K562 (cell line): ENCODE measurements around the gene ZNF337. TPM values are rescaled to one million over a fixed set of nuclear protein-coding genes. Genes with fewer than 3 reads are reported as not detected.

Source experiments
- ATAC-seq: fragments of 200-7000 bp; cut with Tn5 transposase; 3 replicates; pipeline ENCODE4 v1.9.1; 2020; ENCODE audit warnings: moderate library complexity
- BruUV-seq: library from RNA; stranded (reverse); fragments of 400-500 nt; replicated peaks from 2 replicates; lab custom pipeline; 2021; lab: Mats Ljungman, UMichigan
- CTCF ChIA-PET: fragments of 300-600 bp; formaldehyde crosslinking; extraction: SDS; loops from one replicate; lab custom pipeline; 2021; ENCODE audit warnings: low intra/inter-chr PET ratio; lab: Yijun Ruan, JAX
- POLR2A ChIA-PET: fragments of 300-600, 350-650 bp; sonication (Branson Sonifier 250); formaldehyde crosslinking; extraction: SDS; loops from one replicate; lab custom pipeline; 2021; ENCODE audit warnings: antibody characterized with exemption, inconsistent platforms; lab: Yijun Ruan, JAX
- DNase-seq, 4 experiments: peaks; one replicate each; pipeline versions ENCODE4 v3.0.0 to v3.0.0-alpha.2; 2011 to 2018; ENCODE audit warnings: low spot score in 3 of 4, mixed read lengths in 3 of 4; ENCODE audit errors: extremely low read depth in 1 of 4
- FAIRE-seq: peaks from 2 replicates; lab custom pipeline; 2011; peaks lifted over from hg19 to GRCh38; lab: Jason Lieb, UNC
- H2AFZ ChIP-seq: 2 replicates; pipeline ENCODE4 v1.6.0; 2011; ENCODE audit warnings: low read depth, low read length, control low read depth, inconsistent platforms
- H3K27ac ChIP-seq: fragments of 200-600 bp; 3 replicates; pipeline ENCODE4 v1.8.0; 2011; ENCODE audit warnings: low read depth, mild to moderate bottlenecking, control low read depth, inconsistent platforms, low read length, moderate library complexity, mixed read lengths; ENCODE audit errors: extremely low read depth
- H3K27me3 ChIP-seq, 2 experiments: fragments of 300-600 bp in 1 of 2; 2 replicates in 1 of 2; 3 replicates in 1 of 2; pipeline versions ENCODE4 v1.6.0 to v1.8.0; 2011; ENCODE audit warnings: inconsistent platforms in 2 of 2, low read length in 2 of 2, mild to moderate bottlenecking in 1 of 2, mixed read lengths in 1 of 2, moderate library complexity in 1 of 2; ENCODE audit not compliant: control insufficient read depth in 2 of 2, insufficient read depth in 2 of 2
- H3K36me3 ChIP-seq: fragments of 300-600 bp; 3 replicates; pipeline ENCODE4 v1.8.0; 2011; ENCODE audit warnings: mild to moderate bottlenecking, low read length, inconsistent platforms; ENCODE audit not compliant: control insufficient read depth, insufficient read depth
- H3K4me1 ChIP-seq, 2 experiments: fragments of 200-600 bp in 1 of 2; replicated peaks in 1 of 2; 2 replicates in 1 of 2; 3 replicates in 1 of 2; pipeline versions ENCODE4 v1.5.1 to v1.8.0; 2011; ENCODE audit warnings: inconsistent platforms in 2 of 2, low read length in 2 of 2, mild to moderate bottlenecking in 1 of 2, mixed read lengths in 1 of 2, moderate library complexity in 1 of 2; ENCODE audit not compliant: control insufficient read depth in 2 of 2, insufficient read depth in 2 of 2
- H3K4me2 ChIP-seq: 2 replicates; pipeline ENCODE4 v1.6.1; 2011; ENCODE audit warnings: low read length, control low read depth, inconsistent platforms, mixed read lengths; ENCODE audit not compliant: insufficient read depth
- H3K4me3 ChIP-seq: fragments of 200-600 bp; sonication (generic), shearing (Covaris generic); 2 replicates; pipeline ENCODE4 v1.5.1; 2016; ENCODE audit warnings: control low read depth, inconsistent platforms
- H3K79me2 ChIP-seq: fragments of 200-600 bp; 3 replicates; pipeline ENCODE4 v1.8.0; 2011; ENCODE audit warnings: low read length, inconsistent platforms; ENCODE audit not compliant: control insufficient read depth, insufficient read depth
- H3K9ac ChIP-seq, 2 experiments: 2 replicates each; pipeline versions ENCODE4 v1.6.0 to v1.6.1; 2011; ENCODE audit warnings: low read depth in 2 of 2, low read length in 2 of 2, control low read depth in 1 of 2, inconsistent platforms in 1 of 2, mild to moderate bottlenecking in 1 of 2, mixed read lengths in 1 of 2; ENCODE audit not compliant: insufficient read depth in 1 of 2
- H3K9me1 ChIP-seq: one replicate; pipeline ENCODE4 v1.6.0; 2011; ENCODE audit warnings: inconsistent platforms, mild to moderate bottlenecking, low read length, moderate library complexity; ENCODE audit not compliant: control insufficient read depth, insufficient read depth
- H3K9me3 ChIP-seq: replicated peaks from 2 replicates; pipeline ENCODE4 v1.5.1; 2011; ENCODE audit warnings: low read depth, low read length, inconsistent platforms; ENCODE audit not compliant: control insufficient read depth, insufficient read depth
- H4K20me1 ChIP-seq: replicated peaks from 2 replicates; pipeline ENCODE4 v1.6.1; 2011; ENCODE audit warnings: low read length, inconsistent platforms, mixed read lengths; ENCODE audit not compliant: control insufficient read depth, insufficient read depth
- CHD4 ChIP-seq: fragments of 200-600 bp; sonication (generic); IDR thresholded peaks from 3 replicates; pipeline ENCODE4 v1.6.1; 2012; ENCODE audit warnings: low read depth, mild to moderate bottlenecking, mixed read lengths, low read length, inconsistent platforms; ENCODE audit not compliant: insufficient read depth, insufficient replicate concordance, poor library complexity, severe bottlenecking
- ELK1 ChIP-seq: sonication (generic); formaldehyde crosslinking; IDR thresholded peaks from 2 replicates; pipeline ENCODE4 v1.8.1; 2022; ENCODE audit warnings: missing genetic modification reagents
- GATAD2B ChIP-seq: fragments of 450-650 bp; IDR thresholded peaks from 2 replicates; pipeline ENCODE4 v1.6.1; 2017; ENCODE audit warnings: mild to moderate bottlenecking, borderline replicate concordance
- HEY1 ChIP-seq: fragments of 250-450 bp; sonication (Bioruptor Pico); IDR thresholded peaks from 2 replicates; pipeline ENCODE4 v1.5.0; 2020; ENCODE audit warnings: mild to moderate bottlenecking, moderate library complexity, borderline replicate concordance
- LCOR ChIP-seq: sonication (generic); formaldehyde crosslinking; IDR thresholded peaks from 2 replicates; pipeline ENCODE4 v1.8.0; 2022; ENCODE audit warnings: mild to moderate bottlenecking, missing genetic modification reagents
- NR3C1 ChIP-seq: sonication (generic); formaldehyde crosslinking; IDR thresholded peaks from 2 replicates; pipeline ENCODE4 v1.8.1; 2022; ENCODE audit warnings: missing genetic modification reagents
- PPARD ChIP-seq: fragments of 250-450 bp; sonication (Bioruptor Pico); IDR thresholded peaks from 2 replicates; pipeline ENCODE4 v1.8.0; 2022; ENCODE audit warnings: inconsistent platforms, mild to moderate bottlenecking, moderate library complexity
- RBM39 ChIP-seq: fragments of 200-400 bp; formaldehyde crosslinking; optimal IDR thresholded peaks from 2 replicates; pipeline ENCODE3; 2018; ENCODE audit warnings: low read depth, low read length
- YY1 ChIP-seq, 3 experiments: IDR thresholded peaks; 2 replicates each; pipeline ENCODE4 v1.6.1; 2011; ENCODE audit warnings: low read length in 2 of 3, mild to moderate bottlenecking in 2 of 3, moderate library complexity in 2 of 3, borderline replicate concordance in 1 of 3, control low read depth in 1 of 3, low read depth in 1 of 3; ENCODE audit not compliant: insufficient read depth in 3 of 3, insufficient replicate concordance in 2 of 3, control insufficient read depth in 1 of 3, insufficient read length in 1 of 3; ENCODE audit errors: extremely low read depth in 1 of 3
- ZC3H8 ChIP-seq: fragments of 450-650 bp; IDR thresholded peaks from 2 replicates; pipeline ENCODE4 v1.6.1; 2017
- ZNF316 ChIP-seq: fragments of 450-650 bp; IDR thresholded peaks from 2 replicates; pipeline ENCODE4 v1.6.1; 2016
- WGBS: fragments of 100-300 bp; shearing (Covaris generic); methylation state at CpG from one replicate; pipeline ENCODE4 v1.1.6; 2016; ENCODE audit warnings: low coverage, mixed read lengths; ENCODE audit not compliant: insufficient coverage; ENCODE audit errors: missing lambda C conversion rate; 5-methylcytosine and 5-hydroxymethylcytosine counted together
- in situ Hi-C: fragments of 300-500 bp; cut with MboI; formaldehyde crosslinking; loops from 4 replicates; pipeline ENCODE4 v1.15.0; 2018; ENCODE audit warnings: inconsistent platforms, mixed read lengths
- intact Hi-C: fragments of 100-400 bp; cut with micrococcal nuclease; formaldehyde crosslinking; loops from 2 replicates; pipeline ENCODE4 v1.14.2; 2022
- polyA plus RNA-seq, 8 experiments: library from polyadenylated mRNA; depleted of rRNA in 4 of 8; stranded (reverse) in 5 of 8; unstranded in 3 of 8; fragments of >200 nt; fragmentation: Nextera tagmentation in 2 of 8; fragmentation: Illumina TruSeq in 1 of 8; extraction: Ambion mirVana in 2 of 8; extraction: Trizol in 1 of 8; gene quantifications; 2 replicates each; pipeline versions ENCODE4 v1.2.1 to v1.2.3, GENCODE V29; 2011 to 2014; ENCODE audit warnings: inconsistent platforms in 1 of 8, missing spikeins in 1 of 8
- total RNA-seq, 7 experiments: library from RNA; depleted of rRNA in 6 of 7; stranded (reverse); fragments of >200 nt in 6 of 7; fragmentation: Illumina TruSeq in 2 of 7; extraction: Trizol in 2 of 7; gene quantifications; 2 replicates each; pipeline versions ENCODE4 v1.2.1 to v1.2.3, GENCODE V29; 2011 to 2021; ENCODE audit warnings: low replicate concordance in 1 of 7
- TF ChIP-seq, protein P1 (sequence below): fragments of 250-450 bp; sonication (Bioruptor Pico); IDR thresholded peaks from 2 replicates; pipeline ENCODE4 v1.8.0; 2021; ENCODE audit warnings: moderate library complexity, mild to moderate bottlenecking, inconsistent platforms
- TF ChIP-seq, protein P2 (sequence below): fragments of 250-450 bp; sonication (Bioruptor Pico); IDR thresholded peaks from 2 replicates; pipeline ENCODE4 v1.6.1; 2021; ENCODE audit warnings: mild to moderate bottlenecking

ZNF337 gene
- total and polyA plus RNA-seq, 9 of the 15 experiments (the other 6 are each of a cell fraction or from before 2014, with no cell fraction given) = 0.25 to 5.6 (median 3.5) TPM

GRCh38 chr20:25745100-25745499 lies 48.4 kb upstream of the ZNF337 start:
- intact Hi-C loops = no loop called here
- H3K9me3 ChIP-seq = no peaks in the 10 kb centered on the region
- no peaks in the 10 kb centered on the region for H3K79me2 ChIP-seq
- 0% methylated on average over 2 of the region's 4 CpGs for WGBS
- TF ChIP-seq ZC3H8 = no peak
- no peak for TF ChIP-seq NR3C1 (CRISPR knock-in tag)
- TF ChIP-seq, all 486 proteins: peak for 0
- Histone ChIP-seq H3K4me3 (no peak overlapping the region), H4K20me1 (no peaks in the 10 kb centered on the region), H3K9ac (no peak overlapping the region), H3K9me1 (no peaks in the 10 kb centered on the region), H3K4me2 (no peak overlapping the region), H3K27ac (no peak overlapping the region), H3K4me1 (no peaks in the 10 kb centered on the region), H3K27me3 (no peaks in the 10 kb centered on the region), H3K36me3 (no peaks in the 10 kb centered on the region), H2AFZ (no peak overlapping the region)
- ChIA-PET CTCF (no interaction called here), POLR2A (interaction anchor here (0.7 kb wide), 1 partner anchor 1244 kb away, joined by 3 read pairs; no protein-coding TSS in a partner anchor)
- BruUV-seq = no TSS peak
- DNase-seq (no peak), FAIRE-seq (no peak), ATAC-seq (no peak)
- in situ Hi-C loops = no loop called here

DNA sequence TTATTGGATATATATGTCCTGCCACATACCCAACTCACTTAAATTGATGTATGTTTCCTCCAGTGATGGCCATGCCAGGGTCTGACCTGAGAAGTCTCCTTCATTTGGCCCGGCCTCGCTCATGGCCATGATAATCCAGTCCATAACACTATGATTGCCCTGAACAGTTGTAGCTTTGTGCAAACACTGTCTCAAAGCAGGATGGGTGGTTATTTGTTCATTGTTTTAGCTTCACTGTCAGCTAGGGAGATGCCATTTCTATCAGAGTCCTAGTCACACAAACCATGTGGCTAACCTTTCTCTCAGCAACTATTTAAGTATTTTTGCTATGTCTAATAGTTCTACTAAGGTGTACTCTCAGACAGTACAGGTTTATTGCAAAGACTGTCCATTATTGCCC lies 47.6 kb upstream of the ZNF337 start:
- H3K4me1 ChIP-seq = no peaks in the 10 kb centered on the region
- no peak for FAIRE-seq
- no peaks in the 10 kb centered on the region for H3K9me3 ChIP-seq
- no peaks in the 10 kb centered on the region for H3K27me3 ChIP-seq
- no peak overlapping the region for H3K4me3 ChIP-seq
- no peak overlapping the region for H3K9ac ChIP-seq
- intact Hi-C loops = no loop called here
- POLR2A ChIA-PET = no interaction called here
- no peaks in the 10 kb centered on the region for H3K36me3 ChIP-seq
- DNase-seq = no peak
- no peak overlapping the region for H3K27ac ChIP-seq
- no peak overlapping the region for H3K4me2 ChIP-seq
- H3K79me2 ChIP-seq = no peaks in the 10 kb centered on the region
- CTCF ChIA-PET = no interaction called here
- no peaks in the 10 kb centered on the region for H4K20me1 ChIP-seq
- no peak for ATAC-seq
- in situ Hi-C loops = no loop called here
- H3K9me1 ChIP-seq = no peaks in the 10 kb centered on the region
- no peak overlapping the region for H2AFZ ChIP-seq
- WGBS = 0% methylated on average over 2 of the region's 2 CpGs
- no TSS peak for BruUV-seq
- TF ChIP-seq GATAD2B = no peak
- no peak for TF ChIP-seq RBM39
- TF ChIP-seq ZNF316 = no peak
- no peak for TF ChIP-seq ELK1 (CRISPR knock-in tag)
- no peak for TF ChIP-seq YY1 (IDR thresholded peaks at IDR 0.05; ENCODE audit: borderline replicate concordance in 1 of 3, control insufficient read depth in 1 of 3, extremely low read depth in 1 of 3, insufficient read depth in 3 of 3, insufficient read length in 1 of 3, insufficient replicate concordance in 2 of 3, low read depth in 1 of 3, low read length in 2 of 3)
- TF ChIP-seq LCOR (CRISPR knock-in tag) = no peak
- TF ChIP-seq, protein P1, sequence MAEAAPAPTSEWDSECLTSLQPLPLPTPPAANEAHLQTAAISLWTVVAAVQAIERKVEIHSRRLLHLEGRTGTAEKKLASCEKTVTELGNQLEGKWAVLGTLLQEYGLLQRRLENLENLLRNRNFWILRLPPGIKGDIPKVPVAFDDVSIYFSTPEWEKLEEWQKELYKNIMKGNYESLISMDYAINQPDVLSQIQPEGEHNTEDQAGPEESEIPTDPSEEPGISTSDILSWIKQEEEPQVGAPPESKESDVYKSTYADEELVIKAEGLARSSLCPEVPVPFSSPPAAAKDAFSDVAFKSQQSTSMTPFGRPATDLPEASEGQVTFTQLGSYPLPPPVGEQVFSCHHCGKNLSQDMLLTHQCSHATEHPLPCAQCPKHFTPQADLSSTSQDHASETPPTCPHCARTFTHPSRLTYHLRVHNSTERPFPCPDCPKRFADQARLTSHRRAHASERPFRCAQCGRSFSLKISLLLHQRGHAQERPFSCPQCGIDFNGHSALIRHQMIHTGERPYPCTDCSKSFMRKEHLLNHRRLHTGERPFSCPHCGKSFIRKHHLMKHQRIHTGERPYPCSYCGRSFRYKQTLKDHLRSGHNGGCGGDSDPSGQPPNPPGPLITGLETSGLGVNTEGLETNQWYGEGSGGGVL (CRISPR knock-in tag) = no peak
- TF ChIP-seq CHD4 = no peak
- TF ChIP-seq PPARD (CRISPR knock-in tag) = no peak
- TF ChIP-seq, protein P2, sequence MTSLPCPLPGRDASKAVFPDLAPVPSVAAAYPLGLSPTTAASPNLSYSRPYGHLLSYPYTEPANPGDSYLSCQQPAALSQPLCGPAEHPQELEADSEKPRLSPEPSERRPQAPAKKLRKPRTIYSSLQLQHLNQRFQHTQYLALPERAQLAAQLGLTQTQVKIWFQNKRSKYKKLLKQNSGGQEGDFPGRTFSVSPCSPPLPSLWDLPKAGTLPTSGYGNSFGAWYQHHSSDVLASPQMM (CRISPR knock-in tag) = no peak
- no peak for TF ChIP-seq HEY1
